Left lung (tissue), 10 donors: ENCODE measurements around the gene FGD2. TPM values are rescaled to one million over a fixed set of nuclear protein-coding genes. Genes with fewer than 3 reads are reported as not detected.
A peak's percentile ranks its signal among the peaks of the same experiment; 100 is the strongest.

Experiments used
- ATAC-seq: fragments of 200-7000 bp; cut with Tn5 transposase; one replicate; pipeline ENCODE4 v1.9.1; 2020; ENCODE audit warnings: moderate library complexity
- DNase-seq, 4 donors: peaks; one replicate each; pipeline ENCODE4 v3.0.0-alpha.2; 2013 to 2020
- H3K27ac ChIP-seq, 2 donors: fragments of 200-600 bp; sonication (generic) in 1 of 2; one replicate each; pipeline versions ENCODE4 v1.5.0 to v1.8.0; 2020 to 2021
- H3K27me3 ChIP-seq, 2 donors: fragments of 200-600 bp; sonication (generic) in 1 of 2; one replicate each; pipeline versions ENCODE4 v1.5.0 to v1.8.0; 2020 to 2021
- H3K36me3 ChIP-seq, 2 donors: fragments of 200-600 bp; sonication (generic) in 1 of 2; one replicate each; pipeline versions ENCODE4 v1.5.0 to v1.8.0; 2020 to 2021
- H3K4me1 ChIP-seq, 2 donors: fragments of 200-600 bp; one replicate each; pipeline ENCODE4 v1.8.0; 2021
- H3K4me3 ChIP-seq, 2 donors: fragments of 200-600 bp; sonication (generic) in 1 of 2; one replicate each; pipeline versions ENCODE4 v1.5.0 to v1.8.0; 2020 to 2021; ENCODE audit warnings: mild to moderate bottlenecking in 1 of 2
- H3K9me3 ChIP-seq, 2 donors: fragments of 200-600 bp; sonication (generic) in 1 of 2; one replicate each; pipeline versions ENCODE4 v1.5.0 to v1.8.0; 2020 to 2021
- CTCF ChIP-seq, 2 donors: fragments of 200-600 bp; sonication (generic) in 1 of 2; IDR thresholded peaks; one replicate each; pipeline versions ENCODE4 v1.5.0 to v1.8.0; 2021; ENCODE audit warnings: antibody characterized with exemption in 2 of 2
- intact Hi-C, 2 donors: fragments of 100-400 bp; cut with DNase I; formaldehyde crosslinking; loops; one replicate each; pipeline versions ENCODE4 v1.11.2 to v1.14.2; 2022
- polyA plus RNA-seq, 6 donors: library from polyadenylated mRNA; unstranded; fragments of 120-200 nt; gene quantifications; one replicate each; pipeline ENCODE4 v1.2.1, GENCODE V29; 2013; ENCODE audit not compliant: insufficient read length in 6 of 6
- total RNA-seq, 2 donors: library from RNA; stranded (reverse); fragmentation: NEBNext Ultra II Directional; extraction: Animal tissue kit (Norgen Biotek cat#: 25700); gene quantifications; one replicate each; pipeline ENCODE4 v1.2.1, GENCODE V29; 2021
- donor health status: DM: no; HTN: yes; CAD: no.
- donor health status: DM: no; HTN: no; CAD: no.

FGD2 gene
- total and polyA plus RNA-seq, 8 donors: 3.9 to 60.3 (median 4.7) TPM

DNA sequence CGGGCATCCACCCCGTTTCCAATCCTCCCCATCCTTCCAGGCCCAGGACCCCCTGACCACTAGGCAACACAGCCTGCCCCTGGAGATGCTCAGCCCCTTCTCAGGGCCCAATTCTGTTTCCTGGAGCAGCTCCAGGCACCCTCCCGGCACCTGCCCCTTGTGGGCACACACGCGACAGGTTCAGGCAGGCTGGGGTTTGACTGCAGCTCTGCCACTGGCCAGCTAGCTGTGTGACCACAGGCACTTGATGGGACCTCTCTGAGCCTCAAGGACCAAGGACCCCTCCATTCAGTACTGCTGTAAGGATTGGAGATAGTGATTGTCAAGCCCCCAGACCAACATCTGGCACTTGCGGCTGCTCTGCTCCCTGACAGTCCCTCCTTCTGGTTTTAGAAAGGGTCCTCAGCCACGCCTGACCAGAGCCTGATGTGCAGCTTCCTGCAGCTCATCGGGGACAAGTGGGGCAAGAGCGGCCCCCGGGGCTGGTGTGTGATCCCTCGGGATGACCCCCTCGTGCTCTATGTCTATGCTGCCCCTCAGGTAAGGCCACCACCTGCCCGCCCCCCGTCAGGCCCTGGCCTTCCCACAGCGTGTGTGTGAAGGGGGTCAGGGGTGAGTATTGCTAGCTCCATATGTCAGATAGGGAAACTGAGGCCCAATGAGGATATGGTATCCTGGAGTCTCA, 21.7 kb downstream of the FGD2 start:
- H3K27ac ChIP-seq: no peak overlapping the region
- no peak overlapping the region for H3K4me3 ChIP-seq
- no peak for TF ChIP-seq CTCF (IDR thresholded peaks at IDR 0.05)
- intact Hi-C loops: loop anchor here in 1 of 2 donors (10.0 kb wide), 1 partner anchor 148 kb away; the partner anchor contains the start of gene PIM1
- no peaks in the 10 kb centered on the region for H3K27me3 ChIP-seq
- H3K36me3 ChIP-seq: peaks cover 0 to 53% of the 10 kb centered on the region in 2 donors
- peaks cover 0 to 29% of the 10 kb centered on the region in 2 donors for H3K4me1 ChIP-seq
- ATAC-seq: no peak
- no peaks in the 10 kb centered on the region for H3K9me3 ChIP-seq
- no peak for DNase-seq

DNA sequence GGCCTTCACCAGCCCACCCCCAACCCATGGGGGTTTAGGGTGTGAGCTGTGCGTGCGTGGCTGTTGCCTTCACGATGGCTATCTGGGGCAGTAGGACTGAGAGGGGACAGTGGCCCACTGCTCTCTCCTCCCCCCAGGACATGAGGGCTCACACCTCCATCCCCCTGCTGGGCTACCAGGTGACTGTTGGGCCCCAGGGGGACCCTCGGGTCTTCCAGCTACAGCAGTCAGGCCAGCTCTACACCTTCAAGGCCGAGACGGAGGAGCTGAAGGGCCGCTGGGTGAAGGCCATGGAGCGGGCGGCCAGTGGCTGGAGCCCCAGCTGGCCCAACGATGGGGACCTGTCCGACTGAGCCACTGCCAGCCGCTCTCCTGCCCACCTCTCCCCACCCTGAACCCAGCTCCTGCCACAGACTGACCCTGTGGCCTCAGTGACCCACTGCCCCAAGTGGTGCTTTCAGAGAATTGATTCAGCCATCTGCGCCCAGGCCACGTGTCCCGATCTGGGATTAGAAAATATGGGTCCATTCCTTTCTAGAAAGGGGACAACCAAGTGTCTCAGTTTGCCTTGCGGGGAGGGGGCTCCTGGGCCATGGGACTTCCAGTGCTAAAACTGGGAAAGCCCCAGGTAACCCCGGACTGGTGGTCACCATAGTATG, 22.5 kb downstream of the FGD2 start:
- H3K36me3 ChIP-seq: peaks cover 0 to 46% of the 10 kb centered on the region in 2 donors
- H3K4me3 ChIP-seq: no peak overlapping the region
- no peak overlapping the region for H3K27ac ChIP-seq
- intact Hi-C loops: loop anchor here in 1 of 2 donors (10.0 kb wide), 1 partner anchor 147 kb away; the partner anchor contains the start of gene PIM1
- no peaks in the 10 kb centered on the region for H3K27me3 ChIP-seq
- H3K9me3 ChIP-seq: no peaks in the 10 kb centered on the region
- DNase-seq (no peak), ATAC-seq (no peak)
- TF ChIP-seq CTCF (IDR thresholded peaks at IDR 0.05): no peak
- H3K4me1 ChIP-seq: peaks cover 0 to 33% of the 10 kb centered on the region in 2 donors

- peaks cover 0 to 34% of the 10 kb centered on the region in 2 donors for H3K36me3 ChIP-seq
- no peaks in the 10 kb centered on the region for H3K27me3 ChIP-seq
- TF ChIP-seq CTCF (IDR thresholded peaks at IDR 0.05): peak; percentile 72 to 80
- DNase-seq: peak in 3 of 4 donors; percentile 46 to 92 (median 89)
- no peak overlapping the region for H3K4me3 ChIP-seq
- H3K9me3 ChIP-seq: no peaks in the 10 kb centered on the region
- intact Hi-C loops: loop anchor here in 1 of 2 donors (10.0 kb wide), 1 partner anchor 145 kb away; the partner anchor contains the start of gene PIM1
- peaks cover 0 to 38% of the 10 kb centered on the region in 2 donors for H3K4me1 ChIP-seq
- peak; percentile 93 for ATAC-seq
- H3K27ac ChIP-seq: peak overlapping the region in 1 of 2 donors; percentile 86
Observed at GRCh38 chr6:37029249-37029971, 24.0 kb downstream of the FGD2 start.

DNA sequence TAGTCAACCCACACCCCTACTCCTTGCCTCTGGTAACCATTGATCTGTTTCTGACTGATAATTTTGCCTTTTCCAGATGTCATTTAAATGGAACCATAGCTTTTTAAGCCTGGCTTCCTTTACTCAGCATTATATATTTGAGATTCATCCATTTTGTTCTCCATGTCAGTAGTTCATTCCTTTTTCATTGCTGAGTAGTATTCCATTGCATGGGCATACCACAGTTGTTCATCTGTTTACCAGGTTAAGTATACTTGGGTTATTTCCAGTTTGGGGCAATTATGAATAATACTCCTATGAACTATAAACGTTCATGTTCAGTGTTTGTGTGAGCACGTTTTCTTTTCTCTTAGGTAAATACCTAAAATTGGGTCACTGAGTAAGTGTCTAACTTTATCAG, 25.1 kb downstream of the FGD2 start:
- ATAC-seq (no peak), DNase-seq (no peak)
- peaks cover 0 to 24% of the 10 kb centered on the region in 2 donors for H3K36me3 ChIP-seq
- no peak overlapping the region for H3K4me3 ChIP-seq
- TF ChIP-seq CTCF (IDR thresholded peaks at IDR 0.05): no peak
- intact Hi-C loops: no loop called here
- H3K27ac ChIP-seq: no peak overlapping the region
- H3K4me1 ChIP-seq: peaks cover 0 to 39% of the 10 kb centered on the region in 2 donors
- H3K9me3 ChIP-seq: no peaks in the 10 kb centered on the region
- no peaks in the 10 kb centered on the region for H3K27me3 ChIP-seq
